CD14-positive monocyte (primary cell): ENCODE results near the gene FBN1. TPM values are rescaled to one million over a fixed set of nuclear protein-coding genes. Genes with fewer than 3 reads are reported as not detected.

Source experiments
- DNase-seq, 3 donors: peaks; one replicate each; pipeline ENCODE4 v3.0.0-alpha.2; 2011 to 2022
- H2AFZ ChIP-seq: 2 replicates; pipeline ENCODE4 v1.6.0; 2012; ENCODE audit warnings: mild to moderate bottlenecking, low read depth, low read length, inconsistent platforms; ENCODE audit not compliant: insufficient read depth, poor library complexity, severe bottlenecking
- H3K27ac ChIP-seq, 2 donors: 1 replicate in 1 of 2; 2 replicates in 1 of 2; pipeline ENCODE4 v1.5.1; 2012 to 2013; ENCODE audit warnings: low read length in 2 of 2, control low read depth in 1 of 2, inconsistent platforms in 1 of 2, low read depth in 1 of 2, mild to moderate bottlenecking in 1 of 2
- H3K27me3 ChIP-seq, 2 donors: one replicate each; pipeline versions ENCODE4 v1.6.0 to v1.6.1; 2011 to 2013; ENCODE audit warnings: low read length in 2 of 2; ENCODE audit not compliant: control insufficient read depth in 2 of 2, insufficient read depth in 2 of 2
- H3K36me3 ChIP-seq, 2 donors: replicated peaks in 1 of 2; 1 replicate in 1 of 2; 2 replicates in 1 of 2; pipeline versions ENCODE4 v1.5.1 to v1.6.1; 2012 to 2013; ENCODE audit warnings: low read length in 2 of 2, control low read depth in 1 of 2, inconsistent platforms in 1 of 2, mild to moderate bottlenecking in 1 of 2; ENCODE audit not compliant: insufficient read depth in 2 of 2, control insufficient read depth in 1 of 2
- H3K4me1 ChIP-seq, 2 donors: 1 replicate in 1 of 2; 2 replicates in 1 of 2; pipeline versions ENCODE4 v1.5.1 to v1.6.1; 2012 to 2013; ENCODE audit warnings: low read length in 2 of 2, control low read depth in 1 of 2, inconsistent platforms in 1 of 2, mild to moderate bottlenecking in 1 of 2, moderate library complexity in 1 of 2; ENCODE audit not compliant: insufficient read depth in 2 of 2, control insufficient read depth in 1 of 2
- H3K4me2 ChIP-seq: replicated peaks from 2 replicates; pipeline ENCODE3; 2012; ENCODE audit warnings: low read length, moderate library complexity, mild to moderate bottlenecking; ENCODE audit not compliant: poor library complexity, severe bottlenecking; ENCODE audit errors: extremely low read depth
- H3K4me3 ChIP-seq, 3 experiments: fragments of 200-600 bp in 1 of 3; sonication (generic) in 1 of 3; replicated peaks in 1 of 3; 1 replicate in 2 of 3; 2 replicates in 1 of 3; pipeline ENCODE4 v1.5.1; 2011 to 2013; ENCODE audit warnings: low read length in 3 of 3, mild to moderate bottlenecking in 3 of 3, control low read depth in 2 of 3, low read depth in 2 of 3, inconsistent platforms in 1 of 3, moderate library complexity in 1 of 3
- H3K79me2 ChIP-seq: 2 replicates; pipeline ENCODE4 v1.6.0; 2012; ENCODE audit warnings: mild to moderate bottlenecking, control low read depth, inconsistent platforms, low read length, moderate library complexity; ENCODE audit not compliant: insufficient read depth
- H3K9ac ChIP-seq: 2 replicates; pipeline ENCODE4 v1.6.0; 2017; ENCODE audit warnings: low read length, mild to moderate bottlenecking; ENCODE audit not compliant: insufficient read depth, poor library complexity, severe bottlenecking
- H3K9me3 ChIP-seq, 2 donors: replicated peaks in 1 of 2; 1 replicate in 1 of 2; 2 replicates in 1 of 2; pipeline versions ENCODE4 v1.5.1 to v1.6.1; 2012 to 2013; ENCODE audit warnings: low read length in 2 of 2, control low read depth in 1 of 2; ENCODE audit not compliant: control insufficient read depth in 1 of 2, insufficient read depth in 1 of 2
- H4K20me1 ChIP-seq: 2 replicates; pipeline ENCODE4 v1.6.0; 2012; ENCODE audit warnings: mild to moderate bottlenecking, low read length, control low read depth, moderate library complexity; ENCODE audit not compliant: insufficient read depth
- H3K27ac Mint-ChIP-seq, 7 donors: one replicate each; pipeline ENCODE4 v1.8.0; 2020; ENCODE audit warnings: mild to moderate bottlenecking in 7 of 7, mixed read lengths in 7 of 7, moderate library complexity in 6 of 7, inconsistent platforms in 2 of 7
- H3K27me3 Mint-ChIP-seq, 3 donors: one replicate each; pipeline ENCODE4 v1.8.0; 2021 to 2022; ENCODE audit warnings: low read depth in 3 of 3, mild to moderate bottlenecking in 3 of 3, mixed read lengths in 3 of 3, moderate library complexity in 3 of 3, inconsistent platforms in 1 of 3
- H3K36me3 Mint-ChIP-seq, 2 donors: one replicate each; pipeline ENCODE4 v1.8.0; 2020; ENCODE audit warnings: mixed read lengths in 2 of 2, inconsistent platforms in 1 of 2, mild to moderate bottlenecking in 1 of 2
- H3K4me1 Mint-ChIP-seq: one replicate; pipeline ENCODE4 v1.8.0; 2020; ENCODE audit warnings: mild to moderate bottlenecking, mixed read lengths
- H3K4me3 Mint-ChIP-seq, 2 donors: one replicate each; pipeline ENCODE4 v1.8.0; 2020; ENCODE audit warnings: mild to moderate bottlenecking in 2 of 2, mixed read lengths in 2 of 2, moderate library complexity in 1 of 2
- H3K9me3 Mint-ChIP-seq, 7 donors: one replicate each; pipeline ENCODE4 v1.8.0; 2020 to 2022; ENCODE audit warnings: mixed read lengths in 7 of 7, mild to moderate bottlenecking in 6 of 7, moderate library complexity in 6 of 7, inconsistent platforms in 2 of 7
- CTCF ChIP-seq: fragments of 200-600 bp; IDR thresholded peaks from one replicate; pipeline ENCODE4 v1.8.0; 2022; ENCODE audit warnings: antibody characterized with exemption, mild to moderate bottlenecking
- WGBS: methylation state at CpG from one replicate; pipeline ENCODE4 v1.1.5; 2013; ENCODE audit warnings: missing lambda C conversion rate; ENCODE audit not compliant: insufficient coverage; 5-methylcytosine and 5-hydroxymethylcytosine counted together
- intact Hi-C, 2 donors: fragments of 100-400 bp; cut with micrococcal nuclease; formaldehyde crosslinking; loops; one replicate each; pipeline versions ENCODE4 v1.15.0 to v1.15.1; 2023
- polyA plus RNA-seq, 3 donors: library from polyadenylated mRNA; depleted of rRNA in 1 of 3; unstranded in 2 of 3; stranded (reverse) in 1 of 3; fragments of 300-500 nt in 2 of 3; fragments of >200 nt in 1 of 3; fragmentation: Illumina TruSeq in 2 of 3; gene quantifications; 1 replicate in 2 of 3; 2 replicates in 1 of 3; pipeline ENCODE4 v1.2.3, GENCODE V29; 2012 to 2021

Gene FBN1
- polyA plus RNA-seq, 3 donors: 0.29 TPM; not detected in 2

- no peaks in the 10 kb centered on the region for H3K4me1 Mint-ChIP-seq
- no peak overlapping the region for H3K4me2 ChIP-seq
- H3K36me3 Mint-ChIP-seq: no peaks in the 10 kb centered on the region
- H3K9ac ChIP-seq: no peak overlapping the region
- H3K36me3 ChIP-seq: no peaks in the 10 kb centered on the region
- no peak for DNase-seq
- no peaks in the 10 kb centered on the region for H3K27me3 ChIP-seq
- no peak overlapping the region for H3K27ac Mint-ChIP-seq
- H3K4me1 ChIP-seq: no peaks in the 10 kb centered on the region
- WGBS: no CpG with 5 or more reads among the region's 2 CpGs
- no peaks in the 10 kb centered on the region for H3K79me2 ChIP-seq
- H3K27me3 Mint-ChIP-seq: no peaks in the 10 kb centered on the region
- H4K20me1 ChIP-seq: no peaks in the 10 kb centered on the region
- H3K4me3 Mint-ChIP-seq: no peak overlapping the region
- H2AFZ ChIP-seq: no peak overlapping the region
- peaks cover 0 to 2% (median 0%) of the 10 kb centered on the region in 7 donors for H3K9me3 Mint-ChIP-seq
- no peaks in the 10 kb centered on the region for H3K9me3 ChIP-seq
- TF ChIP-seq CTCF: no peak
- intact Hi-C loops: no loop called here
- no peak overlapping the region for H3K27ac ChIP-seq
- H3K4me3 ChIP-seq: no peak overlapping the region
Measured at GRCh38 chr15:48425051-48425450, 220.5 kb downstream of the FBN1 start.

- no peaks in the 10 kb centered on the region for H3K36me3 ChIP-seq
Measured at GRCh38 chr15:48423896-48424475, 221.5 kb downstream of the FBN1 start.

More at GRCh38 chr15:48423896-48424475, 221.5 kb downstream of the FBN1 start:
- H3K79me2 ChIP-seq: no peaks in the 10 kb centered on the region
- no peak overlapping the region for H3K4me2 ChIP-seq
- no peaks in the 10 kb centered on the region for H3K4me1 Mint-ChIP-seq
- H3K27ac Mint-ChIP-seq: no peak overlapping the region
- H3K4me1 ChIP-seq: no peaks in the 10 kb centered on the region
- no peak overlapping the region for H3K27ac ChIP-seq
- H3K9ac ChIP-seq: no peak overlapping the region
- DNase-seq: no peak
- H3K9me3 ChIP-seq: no peaks in the 10 kb centered on the region
- H3K27me3 Mint-ChIP-seq: no peaks in the 10 kb centered on the region
- no peak overlapping the region for H3K4me3 ChIP-seq
- no peaks in the 10 kb centered on the region for H4K20me1 ChIP-seq
- intact Hi-C loops: no loop called here
- no peak for TF ChIP-seq CTCF
- H3K4me3 Mint-ChIP-seq: no peak overlapping the region
- no peaks in the 10 kb centered on the region for H3K27me3 ChIP-seq
- WGBS: no CpG with 5 or more reads among the region's 2 CpGs
- no peaks in the 10 kb centered on the region for H3K36me3 Mint-ChIP-seq
- H2AFZ ChIP-seq: no peak overlapping the region
- H3K9me3 Mint-ChIP-seq: peaks cover 0 to 2% (median 0%) of the 10 kb centered on the region in 7 donors
